ENCODE data around the gene MYO5A.

The MYO5A gene

DNA sequence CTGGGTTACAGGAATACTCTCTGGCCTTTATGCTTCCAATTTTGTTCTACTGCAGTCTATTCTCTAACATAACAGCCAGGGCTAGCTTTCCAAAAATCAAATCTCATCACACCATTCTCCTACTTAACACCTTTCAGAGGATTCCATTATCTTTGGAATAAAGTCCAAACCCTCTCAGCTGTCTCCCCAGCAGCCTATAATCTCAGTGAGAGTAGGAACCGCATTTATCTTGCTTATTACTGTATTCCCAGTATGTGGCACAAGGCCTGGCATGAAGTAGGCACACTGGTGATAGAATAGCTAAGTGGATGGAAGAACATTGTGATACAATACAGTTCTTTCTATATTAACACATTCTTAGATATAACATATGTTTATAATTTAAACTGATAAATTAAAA is 184.1 kb downstream of the MYO5A start:
- H3K4me3 ChIP-seq (replicated peaks; ENCODE audit: insufficient read depth, low read length), result no peak overlapping the region
- no peaks in the 10 kb centered on the region for H3K27me3 ChIP-seq (ENCODE audit: insufficient read depth, poor library complexity, severe bottlenecking)
- no peak overlapping the region for H3K27ac ChIP-seq (replicated peaks)
- TF ChIP-seq POLR2AphosphoS5 (IDR thresholded peaks at IDR 0.05; ENCODE audit: low read depth) (no peak), SPI1 (IDR thresholded peaks at IDR 0.05; ENCODE audit: borderline replicate concordance, low read depth) (no peak)
- TF ChIP-seq, protein P1, sequence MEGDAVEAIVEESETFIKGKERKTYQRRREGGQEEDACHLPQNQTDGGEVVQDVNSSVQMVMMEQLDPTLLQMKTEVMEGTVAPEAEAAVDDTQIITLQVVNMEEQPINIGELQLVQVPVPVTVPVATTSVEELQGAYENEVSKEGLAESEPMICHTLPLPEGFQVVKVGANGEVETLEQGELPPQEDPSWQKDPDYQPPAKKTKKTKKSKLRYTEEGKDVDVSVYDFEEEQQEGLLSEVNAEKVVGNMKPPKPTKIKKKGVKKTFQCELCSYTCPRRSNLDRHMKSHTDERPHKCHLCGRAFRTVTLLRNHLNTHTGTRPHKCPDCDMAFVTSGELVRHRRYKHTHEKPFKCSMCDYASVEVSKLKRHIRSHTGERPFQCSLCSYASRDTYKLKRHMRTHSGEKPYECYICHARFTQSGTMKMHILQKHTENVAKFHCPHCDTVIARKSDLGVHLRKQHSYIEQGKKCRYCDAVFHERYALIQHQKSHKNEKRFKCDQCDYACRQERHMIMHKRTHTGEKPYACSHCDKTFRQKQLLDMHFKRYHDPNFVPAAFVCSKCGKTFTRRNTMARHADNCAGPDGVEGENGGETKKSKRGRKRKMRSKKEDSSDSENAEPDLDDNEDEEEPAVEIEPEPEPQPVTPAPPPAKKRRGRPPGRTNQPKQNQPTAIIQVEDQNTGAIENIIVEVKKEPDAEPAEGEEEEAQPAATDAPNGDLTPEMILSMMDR (IDR thresholded peaks at IDR 0.05; ENCODE audit: insufficient read depth, low read length), result no peak
- DNase-seq (ENCODE audit: low read depth in 1 of 2, low spot score in 1 of 2), result no peak

DNA sequence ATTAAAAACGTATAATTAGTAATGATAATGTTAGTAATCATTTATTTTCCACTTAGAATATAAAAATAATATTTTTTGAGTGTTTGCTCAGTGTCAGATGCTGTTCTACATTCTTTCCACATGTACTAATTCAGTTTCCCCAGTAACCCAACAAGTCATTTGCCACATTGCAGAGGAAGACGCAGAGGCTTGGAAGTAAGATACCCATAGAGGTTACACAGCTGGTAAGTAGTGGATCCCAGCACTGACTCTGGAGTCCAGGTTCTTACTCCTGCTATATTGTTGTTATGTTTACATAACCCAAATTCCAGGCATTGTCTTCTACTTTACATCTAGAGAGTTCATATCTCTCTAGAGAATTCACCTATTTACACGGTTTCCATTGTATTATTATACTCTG is 184.8 kb downstream of the MYO5A start:
- no peaks in the 10 kb centered on the region for H3K27me3 ChIP-seq (ENCODE audit: insufficient read depth, poor library complexity, severe bottlenecking)
- no peak for DNase-seq (ENCODE audit: low read depth in 1 of 2, low spot score in 1 of 2)
- no peak overlapping the region for H3K27ac ChIP-seq (replicated peaks)
- H3K4me3 ChIP-seq (replicated peaks; ENCODE audit: insufficient read depth, low read length), result no peak overlapping the region
- TF ChIP-seq SPI1 (IDR thresholded peaks at IDR 0.05; ENCODE audit: borderline replicate concordance, low read depth), result no peak
- TF ChIP-seq POLR2AphosphoS5 (IDR thresholded peaks at IDR 0.05; ENCODE audit: low read depth), result no peak
- TF ChIP-seq, protein P1 (IDR thresholded peaks at IDR 0.05; ENCODE audit: insufficient read depth, low read length), result no peak
- TF ChIP-seq, protein P2, sequence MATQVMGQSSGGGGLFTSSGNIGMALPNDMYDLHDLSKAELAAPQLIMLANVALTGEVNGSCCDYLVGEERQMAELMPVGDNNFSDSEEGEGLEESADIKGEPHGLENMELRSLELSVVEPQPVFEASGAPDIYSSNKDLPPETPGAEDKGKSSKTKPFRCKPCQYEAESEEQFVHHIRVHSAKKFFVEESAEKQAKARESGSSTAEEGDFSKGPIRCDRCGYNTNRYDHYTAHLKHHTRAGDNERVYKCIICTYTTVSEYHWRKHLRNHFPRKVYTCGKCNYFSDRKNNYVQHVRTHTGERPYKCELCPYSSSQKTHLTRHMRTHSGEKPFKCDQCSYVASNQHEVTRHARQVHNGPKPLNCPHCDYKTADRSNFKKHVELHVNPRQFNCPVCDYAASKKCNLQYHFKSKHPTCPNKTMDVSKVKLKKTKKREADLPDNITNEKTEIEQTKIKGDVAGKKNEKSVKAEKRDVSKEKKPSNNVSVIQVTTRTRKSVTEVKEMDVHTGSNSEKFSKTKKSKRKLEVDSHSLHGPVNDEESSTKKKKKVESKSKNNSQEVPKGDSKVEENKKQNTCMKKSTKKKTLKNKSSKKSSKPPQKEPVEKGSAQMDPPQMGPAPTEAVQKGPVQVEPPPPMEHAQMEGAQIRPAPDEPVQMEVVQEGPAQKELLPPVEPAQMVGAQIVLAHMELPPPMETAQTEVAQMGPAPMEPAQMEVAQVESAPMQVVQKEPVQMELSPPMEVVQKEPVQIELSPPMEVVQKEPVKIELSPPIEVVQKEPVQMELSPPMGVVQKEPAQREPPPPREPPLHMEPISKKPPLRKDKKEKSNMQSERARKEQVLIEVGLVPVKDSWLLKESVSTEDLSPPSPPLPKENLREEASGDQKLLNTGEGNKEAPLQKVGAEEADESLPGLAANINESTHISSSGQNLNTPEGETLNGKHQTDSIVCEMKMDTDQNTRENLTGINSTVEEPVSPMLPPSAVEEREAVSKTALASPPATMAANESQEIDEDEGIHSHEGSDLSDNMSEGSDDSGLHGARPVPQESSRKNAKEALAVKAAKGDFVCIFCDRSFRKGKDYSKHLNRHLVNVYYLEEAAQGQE (IDR thresholded peaks at IDR 0.05; ENCODE audit: insufficient replicate concordance, low read depth), result no peak
- TF ChIP-seq GABPA (IDR thresholded peaks at IDR 0.05; ENCODE audit: low read depth), result no peak

DNA sequence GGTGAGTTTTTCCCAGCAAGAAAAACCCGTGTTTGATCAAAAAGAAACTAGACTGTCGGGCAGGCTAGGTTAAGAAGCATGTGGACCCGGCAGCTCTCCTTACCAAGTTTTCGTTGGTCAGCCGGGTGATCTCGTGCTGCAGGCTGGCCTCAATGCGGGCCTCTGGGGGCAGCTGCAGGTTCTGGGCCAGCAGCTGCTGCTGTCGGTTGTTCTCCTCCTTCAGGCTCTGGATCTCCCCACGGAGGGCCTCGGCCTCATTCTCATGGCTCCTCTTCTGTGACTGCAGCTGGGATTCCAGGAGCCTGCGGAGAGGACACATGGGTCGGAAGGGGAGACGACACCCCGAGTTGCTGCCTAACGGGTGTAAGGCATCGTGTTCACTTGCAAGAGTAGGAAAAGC is 188.6 kb downstream of the MYO5A start:
- no peaks in the 10 kb centered on the region for H3K27me3 ChIP-seq (ENCODE audit: insufficient read depth, poor library complexity, severe bottlenecking)
- TF ChIP-seq, protein P2 (IDR thresholded peaks at IDR 0.05; ENCODE audit: insufficient replicate concordance, low read depth), result no peak
- TF ChIP-seq POLR2AphosphoS5 (IDR thresholded peaks at IDR 0.05; ENCODE audit: low read depth), result no peak
- no peak for TF ChIP-seq GABPA (IDR thresholded peaks at IDR 0.05; ENCODE audit: low read depth)
- no peak overlapping the region for H3K27ac ChIP-seq (replicated peaks)
- DNase-seq (ENCODE audit: low read depth in 1 of 2, low spot score in 1 of 2), result no peak
- H3K4me3 ChIP-seq (replicated peaks; ENCODE audit: insufficient read depth, low read length), result no peak overlapping the region

DNA sequence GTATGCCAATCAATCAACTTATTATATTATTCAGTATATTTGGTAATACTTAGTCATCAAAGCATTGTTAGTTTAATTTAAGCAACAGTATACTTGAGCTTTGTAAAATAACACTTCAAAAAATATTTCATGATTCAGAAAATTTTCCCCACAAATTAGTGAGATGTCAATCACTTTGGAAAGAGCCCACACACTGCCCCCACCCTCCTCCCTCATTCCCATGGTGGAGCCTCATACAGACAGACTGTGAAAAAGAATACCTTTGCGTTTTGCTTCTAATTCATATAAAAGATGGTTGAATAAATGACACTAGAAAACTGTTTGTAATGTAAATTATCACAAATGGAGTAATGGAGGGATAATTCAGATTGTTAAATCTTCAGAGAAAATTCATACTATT is 189.8 kb downstream of the MYO5A start:
- DNase-seq (ENCODE audit: low read depth in 1 of 2, low spot score in 1 of 2), result no peak
- Histone ChIP-seq H3K27ac (replicated peaks) (no peak overlapping the region), H3K4me3 (replicated peaks; ENCODE audit: insufficient read depth, low read length) (no peak overlapping the region), H3K27me3 (ENCODE audit: insufficient read depth, poor library complexity, severe bottlenecking) (no peaks in the 10 kb centered on the region)
- TF ChIP-seq, protein P2 (IDR thresholded peaks at IDR 0.05; ENCODE audit: insufficient replicate concordance, low read depth), result no peak
- TF ChIP-seq, protein P1 (IDR thresholded peaks at IDR 0.05; ENCODE audit: insufficient read depth, low read length), result no peak
- TF ChIP-seq POLR2AphosphoS5 (IDR thresholded peaks at IDR 0.05; ENCODE audit: low read depth), result no peak
- TF ChIP-seq SPI1 (IDR thresholded peaks at IDR 0.05; ENCODE audit: borderline replicate concordance, low read depth), result no peak
- no peak for TF ChIP-seq GABPA (IDR thresholded peaks at IDR 0.05; ENCODE audit: low read depth)
